HepG2 (cell line): Measurements from ENCODE around the gene TAS1R3. TPM values are rescaled to one million over a fixed set of nuclear protein-coding genes. Genes with fewer than 3 reads are reported as not detected.
A peak's percentile ranks its signal among the peaks of the same experiment; 100 is the strongest.

Source experiments
- ATAC-seq: fragments of 200-7000 bp; cut with Tn5 transposase; 3 replicates; pipeline ENCODE4 v1.9.1; 2020; ENCODE audit warnings: mild to moderate bottlenecking, moderate library complexity
- BruUV-seq: library from RNA; stranded (reverse); fragments of 400-500 nt; replicated peaks from 2 replicates; lab custom pipeline; 2021; lab: Mats Ljungman, UMichigan
- CTCF ChIA-PET: fragments of 300-600 bp; formaldehyde crosslinking; extraction: SDS; loops from one replicate; lab custom pipeline; 2021; ENCODE audit warnings: low total read pairs, inconsistent platforms, low intra/inter-chr PET ratio; lab: Yijun Ruan, JAX
- POLR2A ChIA-PET: fragments of 350-600 bp; sonication (Branson Sonifier 250); formaldehyde crosslinking; loops from one replicate; lab custom pipeline; 2020; ENCODE audit warnings: antibody characterized with exemption, inconsistent platforms; lab: Yijun Ruan, JAX
- DNase-seq: peaks from one replicate; pipeline ENCODE4 v3.0.0-alpha.2; 2015; ENCODE audit warnings: low spot score
- FAIRE-seq: peaks from 3 replicates; lab custom pipeline; 2011; peaks lifted over from hg19 to GRCh38; lab: Jason Lieb, UNC
- H2AFZ ChIP-seq: one replicate; pipeline ENCODE4 v1.6.1; 2011; ENCODE audit warnings: low read length, inconsistent platforms
- H3K27ac ChIP-seq: fragments of 300-600 bp; 3 replicates; pipeline ENCODE4 v1.8.0; 2011; ENCODE audit warnings: mixed run types, mild to moderate bottlenecking, mixed read lengths, low read length, inconsistent platforms; ENCODE audit not compliant: insufficient read depth; ENCODE audit errors: extremely low read length
- H3K27me3 ChIP-seq, 2 experiments: fragments of 200-600 bp in 1 of 2; 2 replicates in 1 of 2; 3 replicates in 1 of 2; pipeline versions ENCODE4 v1.6.0 to v1.8.0; 2011; ENCODE audit warnings: low read length in 2 of 2, mild to moderate bottlenecking in 2 of 2, moderate library complexity in 2 of 2, inconsistent platforms in 1 of 2; ENCODE audit not compliant: insufficient read depth in 2 of 2, control insufficient read depth in 1 of 2
- H3K36me3 ChIP-seq, 2 experiments: fragments of 200-600 bp in 1 of 2; replicated peaks in 1 of 2; 2 replicates in 1 of 2; 3 replicates in 1 of 2; pipeline versions ENCODE4 v1.5.1 to v1.8.0; 2011; ENCODE audit warnings: low read length in 2 of 2, inconsistent platforms in 1 of 2; ENCODE audit not compliant: insufficient read depth in 2 of 2, control insufficient read depth in 1 of 2
- H3K4me1 ChIP-seq: 2 replicates; pipeline ENCODE4 v1.5.1; 2012; ENCODE audit warnings: low read length, inconsistent platforms; ENCODE audit not compliant: insufficient read depth
- H3K4me2 ChIP-seq: 2 replicates; pipeline ENCODE4 v1.6.0; 2011; ENCODE audit warnings: low read depth, low read length, inconsistent platforms
- H3K4me3 ChIP-seq, 3 experiments: fragments of 200-600 bp in 1 of 3; sonication (generic), shearing (Covaris generic) in 1 of 3; replicated peaks in 1 of 3; 2 replicates each; pipeline ENCODE4 v1.5.1; 2011 to 2016; ENCODE audit warnings: low read length in 3 of 3, inconsistent platforms in 2 of 3, low read depth in 2 of 3, mild to moderate bottlenecking in 2 of 3, control low read depth in 1 of 3, mixed read lengths in 1 of 3; ENCODE audit not compliant: insufficient read depth in 1 of 3
- H3K79me2 ChIP-seq: one replicate; pipeline ENCODE4 v1.6.1; 2011; ENCODE audit warnings: low read length, inconsistent platforms; ENCODE audit not compliant: insufficient read depth
- H3K9ac ChIP-seq: 2 replicates; pipeline ENCODE4 v1.6.0; 2011; ENCODE audit warnings: mild to moderate bottlenecking, low read depth, low read length, inconsistent platforms; ENCODE audit not compliant: insufficient read depth
- H3K9me3 ChIP-seq: 2 replicates; pipeline ENCODE4 v1.5.1; 2012; ENCODE audit warnings: mild to moderate bottlenecking, low read length
- H4K20me1 ChIP-seq: 2 replicates; pipeline ENCODE4 v1.6.0; 2011; ENCODE audit warnings: inconsistent platforms, mild to moderate bottlenecking, low read length, moderate library complexity; ENCODE audit not compliant: insufficient read depth
- DRAP1 ChIP-seq: IDR thresholded peaks from 2 replicates; pipeline ENCODE4 v1.6.1; 2016; ENCODE audit warnings: missing genetic modification reagents, missing compliant biosample characterization
- EEA1 ChIP-seq: sonication (generic); formaldehyde crosslinking; IDR thresholded peaks from 2 replicates; pipeline ENCODE4 v1.5.1; 2020; ENCODE audit warnings: mild to moderate bottlenecking, missing genetic modification reagents, borderline replicate concordance
- FOXP1 ChIP-seq, 2 experiments: fragments of 450-650 bp in 1 of 2; IDR thresholded peaks; 2 replicates each; pipeline ENCODE4 v1.6.1; 2017 to 2018; ENCODE audit warnings: antibody characterized with exemption in 1 of 2
- HDAC6 ChIP-seq: fragments of 200-600 bp; sonication (generic); IDR thresholded peaks from 2 replicates; pipeline ENCODE4 v1.7.0; 2017; ENCODE audit warnings: mild to moderate bottlenecking, antibody characterized with exemption, low read length, low read depth
- MEF2D ChIP-seq: sonication (generic); formaldehyde crosslinking; IDR thresholded peaks from 2 replicates; pipeline ENCODE4 v1.5.1; 2020; ENCODE audit warnings: mild to moderate bottlenecking, missing genetic modification reagents
- NPAS2 ChIP-seq: sonication (generic); formaldehyde crosslinking; IDR thresholded peaks from 2 replicates; pipeline ENCODE4 v1.8.0; 2022; ENCODE audit warnings: mild to moderate bottlenecking, missing genetic modification reagents, borderline replicate concordance
- RBFOX2 ChIP-seq: fragments of 200-400 bp; formaldehyde crosslinking; IDR thresholded peaks from 2 replicates; pipeline ENCODE4 v1.6.1; 2017; ENCODE audit warnings: low read depth, mild to moderate bottlenecking, low read length
- SRY ChIP-seq: sonication (generic); formaldehyde crosslinking; IDR thresholded peaks from 2 replicates; pipeline ENCODE4 v1.8.0; 2022; ENCODE audit warnings: mild to moderate bottlenecking, missing genetic modification reagents
- XBP1 ChIP-seq: sonication (generic); formaldehyde crosslinking; IDR thresholded peaks from 2 replicates; pipeline ENCODE4 v1.5.0; 2020; ENCODE audit warnings: missing genetic modification reagents
- ZBTB38 ChIP-seq: sonication (generic); formaldehyde crosslinking; IDR thresholded peaks from 2 replicates; pipeline ENCODE4 v1.5.1; 2020; ENCODE audit warnings: mild to moderate bottlenecking, missing genetic modification reagents
- ZBTB7A ChIP-seq: sonication (generic); formaldehyde crosslinking; IDR thresholded peaks from 2 replicates; pipeline ENCODE4 v1.8.0; 2022; ENCODE audit warnings: mild to moderate bottlenecking, missing genetic modification reagents
- ZFP36L2 ChIP-seq: sonication (generic); formaldehyde crosslinking; IDR thresholded peaks from 2 replicates; pipeline ENCODE4 v1.4.0; 2020; ENCODE audit warnings: missing genetic modification reagents
- ZFP62 ChIP-seq: sonication (generic); formaldehyde crosslinking; IDR thresholded peaks from 2 replicates; pipeline ENCODE4 v1.4.0; 2020; ENCODE audit warnings: missing genetic modification reagents
- ZNF501 ChIP-seq: sonication (generic); formaldehyde crosslinking; IDR thresholded peaks from 2 replicates; pipeline ENCODE4 v1.5.1; 2020; ENCODE audit warnings: mild to moderate bottlenecking, moderate library complexity, missing genetic modification reagents
- ZNF577 ChIP-seq: sonication (generic); formaldehyde crosslinking; IDR thresholded peaks from 2 replicates; pipeline ENCODE4 v1.4.0; 2020; ENCODE audit warnings: mild to moderate bottlenecking, low read depth, missing genetic modification reagents, borderline replicate concordance
- ZNF703 ChIP-seq: sonication (generic); formaldehyde crosslinking; IDR thresholded peaks from 2 replicates; pipeline ENCODE4 v1.5.1; 2020; ENCODE audit warnings: missing genetic modification reagents, mild to moderate bottlenecking, moderate library complexity, borderline replicate concordance
- ZNF766 ChIP-seq: sonication (generic); formaldehyde crosslinking; IDR thresholded peaks from 2 replicates; pipeline ENCODE4 v1.5.0; 2020; ENCODE audit warnings: missing genetic modification reagents, borderline replicate concordance
- ZNF816 ChIP-seq: sonication (generic); formaldehyde crosslinking; IDR thresholded peaks from 2 replicates; pipeline ENCODE4 v1.8.0; 2022; ENCODE audit warnings: missing genetic modification reagents, mild to moderate bottlenecking, borderline replicate concordance
- ZSCAN9 ChIP-seq: IDR thresholded peaks from 2 replicates; pipeline ENCODE4 v1.6.1; 2016; ENCODE audit warnings: borderline replicate concordance
- WGBS: methylation state at CpG from one replicate; pipeline ENCODE4 v1.1.6; 2017; ENCODE audit warnings: low lambda C conversion rate; 5-methylcytosine and 5-hydroxymethylcytosine counted together
- in situ Hi-C: cut with HindIII; loops from 2 replicates; pipeline ENCODE4 v1.10.0; 2017; ENCODE audit warnings: low pct_unique_long_range_greater_than_20kb; ENCODE audit not compliant: extremely low pct_ligation_motif_present
- intact Hi-C: fragments of 100-400 bp; cut with micrococcal nuclease; formaldehyde crosslinking; loops from one replicate; pipeline ENCODE4 v1.10.0; 2022; ENCODE audit not compliant: unreplicated experiment
- polyA plus RNA-seq, 8 experiments: library from polyadenylated mRNA; depleted of rRNA in 3 of 8; stranded (reverse) in 7 of 8; unstranded in 1 of 8; fragments of >200 nt; fragmentation: Illumina TruSeq in 4 of 8; extraction: Trizol in 4 of 8; gene quantifications; 2 replicates each; pipeline versions ENCODE4 v1.2.1 to v1.2.3, GENCODE V29; 2011 to 2016; ENCODE audit warnings: low read depth in 4 of 8, missing spikeins in 1 of 8, mixed read lengths in 1 of 8; ENCODE audit not compliant: insufficient read depth in 1 of 8
- total RNA-seq, 5 experiments: library from RNA; depleted of rRNA; stranded (reverse); fragments of >200 nt; fragmentation: Illumina TruSeq; extraction: Trizol; gene quantifications; 2 replicates each; pipeline ENCODE4 v1.2.3, GENCODE V29; 2016; ENCODE audit warnings: low read depth in 1 of 5
- TF ChIP-seq, protein P1 (sequence below): sonication (generic); formaldehyde crosslinking; conservative IDR thresholded peaks from 2 replicates; pipeline ENCODE4 v1.4.0; 2020; ENCODE audit warnings: missing genetic modification reagents
- TF ChIP-seq, protein P2 (sequence below): IDR thresholded peaks from 2 replicates; pipeline ENCODE4 v1.6.1; 2012; ENCODE audit warnings: inconsistent platforms

Gene TAS1R3
- total and polyA plus RNA-seq, 2 of the 13 experiments (the other 11 are each of a cell fraction or from before 2014, with no cell fraction given), result 0.13 to 0.15 TPM

- no peaks in the 10 kb centered on the region for H3K27me3 ChIP-seq
- H3K79me2 ChIP-seq, result peaks cover 21% of the 10 kb centered on the region
- H3K27ac ChIP-seq, result no peak overlapping the region
- ChIA-PET CTCF (no interaction called here), POLR2A (interaction anchor here (0.8 to 1.8 kb wide), 4 partner anchors 9 to 81 kb away, joined by 3 to 7 read pairs (median 5); partner anchors contain the start of gene AURKAIP1)
- H4K20me1 ChIP-seq, result peaks cover 10% of the 10 kb centered on the region; the same call in 1 of the 2 replicates
- H3K36me3 ChIP-seq, result no peaks in the 10 kb centered on the region
- H3K4me1 ChIP-seq, result peaks cover 27% of the 10 kb centered on the region
- DNase-seq (no peak), ATAC-seq (peak; percentile 1; the same call in 1 of the 3 replicates), FAIRE-seq (no peak)
- no peaks in the 10 kb centered on the region for H3K9me3 ChIP-seq
- H3K4me3 ChIP-seq, result peak overlapping the region in 1 of 3 experiments; percentile 10; a peak in 2 of 6 replicates
- BruUV-seq, result no TSS peak
- no peak overlapping the region for H2AFZ ChIP-seq
- no peak overlapping the region for H3K9ac ChIP-seq
- intact Hi-C loops (no loop called here), in situ Hi-C loops (no loop called here)
- 63% methylated on average over 10 of the region's 29 CpGs for WGBS
- peak overlapping the region; percentile 32 for H3K4me2 ChIP-seq
- TF ChIP-seq ZBTB38 (CRISPR knock-in tag) (peak; percentile 82), SRY (CRISPR knock-in tag) (no peak), ZSCAN9 (no peak), EEA1 (CRISPR knock-in tag) (no peak), ZNF577 (CRISPR knock-in tag) (no peak), ZNF703 (CRISPR knock-in tag) (no peak), DRAP1 (no peak), NPAS2 (CRISPR knock-in tag) (no peak), ZNF501 (no peak), ZFP62 (CRISPR knock-in tag) (no peak), ZNF766 (CRISPR knock-in tag) (no peak), ZNF816 (CRISPR knock-in tag) (no peak), HDAC6 (no peak), ZFP36L2 (CRISPR knock-in tag) (no peak), RBFOX2 (peak; percentile 68), FOXP1 (IDR thresholded peaks at IDR 0.05) (no peak), FOXP1 (CRISPR knock-in tag; IDR thresholded peaks at IDR 0.05) (no peak), XBP1 (CRISPR knock-in tag) (no peak), MEF2D (no peak), ZBTB7A (CRISPR knock-in tag) (no peak)
- TF ChIP-seq, protein P1, sequence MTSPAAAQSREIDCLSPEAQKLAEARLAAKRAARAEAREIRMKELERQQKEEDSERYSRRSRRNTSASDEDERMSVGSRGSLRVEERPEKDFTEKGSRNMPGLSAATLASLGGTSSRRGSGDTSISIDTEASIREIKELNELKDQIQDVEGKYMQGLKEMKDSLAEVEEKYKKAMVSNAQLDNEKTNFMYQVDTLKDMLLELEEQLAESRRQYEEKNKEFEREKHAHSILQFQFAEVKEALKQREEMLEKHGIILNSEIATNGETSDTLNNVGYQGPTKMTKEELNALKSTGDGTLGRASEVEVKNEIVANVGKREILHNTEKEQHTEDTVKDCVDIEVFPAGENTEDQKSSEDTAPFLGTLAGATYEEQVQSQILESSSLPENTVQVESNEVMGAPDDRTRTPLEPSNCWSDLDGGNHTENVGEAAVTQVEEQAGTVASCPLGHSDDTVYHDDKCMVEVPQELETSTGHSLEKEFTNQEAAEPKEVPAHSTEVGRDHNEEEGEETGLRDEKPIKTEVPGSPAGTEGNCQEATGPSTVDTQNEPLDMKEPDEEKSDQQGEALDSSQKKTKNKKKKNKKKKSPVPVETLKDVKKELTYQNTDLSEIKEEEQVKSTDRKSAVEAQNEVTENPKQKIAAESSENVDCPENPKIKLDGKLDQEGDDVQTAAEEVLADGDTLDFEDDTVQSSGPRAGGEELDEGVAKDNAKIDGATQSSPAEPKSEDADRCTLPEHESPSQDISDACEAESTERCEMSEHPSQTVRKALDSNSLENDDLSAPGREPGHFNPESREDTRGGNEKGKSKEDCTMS (CRISPR knock-in tag), result no peak
- TF ChIP-seq, protein P2, sequence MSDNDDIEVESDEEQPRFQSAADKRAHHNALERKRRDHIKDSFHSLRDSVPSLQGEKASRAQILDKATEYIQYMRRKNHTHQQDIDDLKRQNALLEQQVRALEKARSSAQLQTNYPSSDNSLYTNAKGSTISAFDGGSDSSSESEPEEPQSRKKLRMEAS, result 0 out of 2 replicates have a peak, but pooled peaks have one; percentile 10
Observed at GRCh38 chr1:1351511-1352427, 20.7 kb downstream of the TAS1R3 start.
